ENCODE results near the gene ZNF382. TPM values are rescaled to one million over a fixed set of nuclear protein-coding genes. Genes with fewer than 3 reads are reported as not detected.

ZNF382 gene
- total RNA-seq (2022; extraction: Qiagen RNA extraction; ENCODE audit: low read depth), result 0.02 to 0.24 TPM (median 0.08 TPM) in 3 of 5 replicates, not detected in the others

DNA sequence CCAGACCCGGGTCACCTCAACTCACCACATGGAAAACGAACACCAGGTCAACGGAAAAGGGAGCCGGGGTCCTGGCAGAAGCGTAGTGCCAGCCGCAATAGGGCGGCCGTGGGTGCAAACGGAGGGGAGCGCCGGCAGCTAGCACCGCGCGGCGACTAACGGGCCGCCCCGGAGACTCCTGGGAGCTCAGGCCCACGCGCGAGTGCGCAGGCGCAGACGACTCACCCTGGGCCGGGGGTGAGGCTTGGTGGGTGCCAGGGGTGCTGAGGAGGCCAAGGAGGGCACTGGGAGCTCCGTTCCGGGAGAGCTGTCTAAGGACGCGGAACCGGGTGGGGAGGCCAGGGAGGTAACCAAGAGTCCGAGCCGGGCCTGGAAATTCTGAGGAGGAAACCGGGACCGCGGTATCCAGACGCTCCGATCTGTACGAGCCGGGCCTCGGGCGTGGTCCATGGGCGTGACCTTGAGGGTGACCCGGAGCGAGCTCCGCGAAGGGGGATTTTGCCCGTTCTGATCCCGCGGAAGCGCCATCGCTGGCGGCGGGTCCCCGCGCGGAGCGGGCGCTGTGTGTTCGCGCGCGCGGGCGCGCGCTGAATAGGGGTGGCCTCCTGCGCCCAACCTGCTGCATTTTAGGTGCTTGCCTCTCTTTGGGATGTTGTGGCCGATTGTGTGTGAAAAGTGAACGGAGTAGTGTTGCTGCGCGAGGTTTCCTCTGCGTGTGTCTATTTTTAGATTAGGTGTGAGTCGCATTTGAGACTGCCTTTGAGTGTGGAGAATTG lies at the start of gene ZNF382:
TSS of gene ZNF382 (plus strand) at position 213 of the 776 bp plus-strand sequence. CDS start 4,602 bp downstream, outside the sequence.

DNA sequence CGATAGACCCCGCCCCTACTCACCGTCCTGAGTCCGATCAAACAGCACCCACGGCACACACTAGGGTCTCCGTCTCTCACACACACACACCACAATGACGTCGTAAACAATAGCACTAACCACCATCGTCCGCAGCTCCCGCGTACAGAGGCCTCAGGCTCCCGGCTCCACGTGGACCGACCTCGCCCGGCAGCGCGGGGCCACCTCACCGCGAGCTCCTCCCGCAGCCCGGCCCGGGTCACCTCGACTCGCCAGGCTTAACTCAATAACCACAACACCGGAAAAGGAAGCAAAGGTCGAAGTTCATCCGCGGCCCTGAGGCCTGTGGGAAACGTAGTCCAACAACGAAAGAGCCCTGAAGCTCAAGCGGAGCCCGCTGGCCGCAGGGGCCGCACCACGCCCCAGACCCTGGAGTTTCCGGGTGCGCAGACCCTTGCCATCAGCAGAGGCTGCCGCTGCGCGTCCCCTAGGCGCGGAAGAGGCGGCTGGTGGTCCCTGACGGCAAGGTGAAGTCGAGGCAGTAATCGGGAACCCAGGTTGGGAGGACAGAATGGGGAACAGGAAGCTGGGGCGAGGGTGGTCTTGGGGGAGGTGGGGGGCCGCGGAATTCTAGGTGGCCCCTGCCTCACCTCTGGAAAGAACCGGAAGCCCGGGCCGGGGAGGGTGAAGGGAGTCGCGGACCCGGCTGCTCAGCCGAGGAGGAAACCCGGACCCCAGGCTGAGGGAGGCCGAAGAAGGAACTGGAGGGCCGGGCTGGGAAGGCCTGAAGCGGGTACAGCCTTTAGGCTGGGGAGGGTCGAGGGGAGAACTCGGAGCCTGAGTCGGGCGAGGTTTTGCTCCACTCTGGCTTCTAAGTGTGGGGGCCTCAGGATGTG lies 31.9 kb upstream of the ZNF382 start, which contains the start of gene ZNF529:
TSS of gene ZNF529 (minus strand) at position 273 of the 875 bp plus-strand sequence. CDS start 946 bp downstream, outside the sequence.

Other genes with a start within 250 kb of the ZNF382 start
- gene ZFP14, start 226.1 kb upstream of the ZNF382 start, total RNA-seq (2022; extraction: Qiagen RNA extraction; ENCODE audit: low read depth), result 1.9 to 2.6 TPM (median 2.2 TPM) in 5 replicates
- gene ZFP82, start 186.7 kb upstream of the ZNF382 start, total RNA-seq (2022; extraction: Qiagen RNA extraction; ENCODE audit: low read depth), result 1.8 to 2.5 TPM (median 1.9 TPM) in 5 replicates
- gene ZNF566, start 115.8 kb upstream of the ZNF382 start, total RNA-seq (2022; extraction: Qiagen RNA extraction; ENCODE audit: low read depth), result 8.1 to 12.8 TPM (median 10.1 TPM) in 5 replicates
- 5.8 to 10.4 TPM (median 8.6 TPM) in 5 replicates for gene ZNF260, start 77.0 kb upstream of the ZNF382 start, total RNA-seq (2022; extraction: Qiagen RNA extraction; ENCODE audit: low read depth)
- 2.4 to 3.2 TPM (median 2.8 TPM) in 5 replicates for gene ZNF529, start 32.0 kb upstream of the ZNF382 start, total RNA-seq (2022; extraction: Qiagen RNA extraction; ENCODE audit: low read depth)
- 5.2 to 9.0 TPM (median 7.8 TPM) in 5 replicates for gene ZNF461, start 61.5 kb downstream of the ZNF382 start, total RNA-seq (2022; extraction: Qiagen RNA extraction; ENCODE audit: low read depth)
- gene ZNF567, start 82.3 kb downstream of the ZNF382 start, total RNA-seq (2022; extraction: Qiagen RNA extraction; ENCODE audit: low read depth), result 7.7 to 11.0 TPM (median 10.5 TPM) in 5 replicates
- 0.36 to 0.99 TPM (median 0.79 TPM) in 5 replicates for gene ZNF850, start 167.5 kb downstream of the ZNF382 start, total RNA-seq (2022; extraction: Qiagen RNA extraction; ENCODE audit: low read depth)
- 0.22 to 0.30 TPM (median 0.28 TPM) in 5 replicates for gene ZNF790, start 233.1 kb downstream of the ZNF382 start, total RNA-seq (2022; extraction: Qiagen RNA extraction; ENCODE audit: low read depth)
- 0.07 to 0.49 TPM (median 0.08 TPM) in 5 replicates for gene ZNF345, start 245.6 kb downstream of the ZNF382 start, total RNA-seq (2022; extraction: Qiagen RNA extraction; ENCODE audit: low read depth)